Measurements from ENCODE around the gene GPER1. TPM values are rescaled to one million over a fixed set of nuclear protein-coding genes. Genes with fewer than 3 reads are reported as not detected.
"Not testable (repeated sequence)": the region's sequence is repeated elsewhere in the genome, so short reads cannot be mapped to it uniquely, and the experiment has no call there.

Gene GPER1
- total RNA-seq, 1 donor from 2014 or later: 2.8 TPM

DNA sequence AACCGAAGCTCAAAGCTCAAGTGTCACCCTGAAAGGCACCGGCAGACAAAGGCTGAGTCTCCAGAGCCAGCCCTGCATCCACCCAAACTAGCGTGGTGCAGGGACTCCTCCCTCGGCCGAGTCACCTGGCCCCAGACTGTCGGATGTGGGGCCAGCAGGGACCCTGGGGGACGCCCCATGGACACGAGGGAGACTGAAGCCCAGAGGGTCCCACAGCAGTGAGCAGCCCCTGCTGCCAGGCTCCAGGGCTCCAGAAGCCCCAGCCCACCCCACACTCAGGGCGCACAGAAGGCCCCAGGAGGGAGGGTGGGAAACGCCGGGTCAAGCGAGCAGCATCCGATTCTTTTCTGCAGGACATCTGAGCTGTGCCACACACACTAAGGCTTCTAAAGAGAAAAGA, 23.3 kb upstream of the GPER1 start:
- no peak for ATAC-seq
- DNase-seq: no peak
- intact Hi-C loops (cut with micrococcal nuclease): loop anchor here (2.0 kb wide), 1 partner anchor 70 kb away; no protein-coding TSS in a partner anchor

- no peak for ATAC-seq
These were observed 22.7 kb upstream of the GPER1 start for GRCh38 chr7:1065263-1065584.

DNA sequence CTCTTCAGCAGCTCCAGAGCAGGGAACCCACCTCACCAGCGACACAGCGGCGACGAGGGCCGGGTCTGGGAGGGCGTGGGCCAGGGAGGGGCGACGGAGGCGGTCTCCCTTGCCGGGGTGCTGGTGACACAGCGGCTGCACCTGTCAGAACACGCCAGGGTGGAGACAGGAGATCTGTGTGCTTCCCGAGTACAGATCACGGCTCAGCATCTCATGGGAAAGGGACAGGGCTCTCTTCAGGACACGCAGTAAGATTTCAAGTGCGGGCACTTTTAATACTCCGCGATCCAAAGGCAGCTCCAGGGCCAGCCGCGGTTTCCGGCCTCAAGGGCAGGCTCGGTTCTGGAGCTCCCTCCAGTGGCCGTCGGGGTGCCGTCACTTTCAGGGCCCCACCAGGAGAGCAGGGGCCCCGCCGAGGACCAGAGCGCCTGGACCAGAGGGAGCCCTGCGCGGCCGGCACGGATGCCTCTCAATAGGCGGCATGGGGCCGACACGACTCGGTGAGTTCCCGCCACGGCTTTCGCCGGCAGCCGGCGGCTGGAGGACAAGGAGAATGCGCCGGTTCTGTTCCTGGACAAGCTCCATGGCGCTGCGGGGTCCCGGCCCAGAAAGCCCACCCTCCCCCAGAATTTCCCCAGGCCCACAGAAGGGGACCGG, 22.2 kb upstream of the GPER1 start:
- peak; percentile 95 for ATAC-seq
- intact Hi-C loops (cut with micrococcal nuclease): loop anchor here (2.0 kb wide), 1 partner anchor 71 kb away; no protein-coding TSS in a partner anchor

More at GRCh38 chr7:1065263-1065584, 22.7 kb upstream of the GPER1 start:
- intact Hi-C loops (cut with micrococcal nuclease): loop anchor here (2.0 kb wide), 1 partner anchor 70 kb away; no protein-coding TSS in a partner anchor
- DNase-seq: no peak

DNA sequence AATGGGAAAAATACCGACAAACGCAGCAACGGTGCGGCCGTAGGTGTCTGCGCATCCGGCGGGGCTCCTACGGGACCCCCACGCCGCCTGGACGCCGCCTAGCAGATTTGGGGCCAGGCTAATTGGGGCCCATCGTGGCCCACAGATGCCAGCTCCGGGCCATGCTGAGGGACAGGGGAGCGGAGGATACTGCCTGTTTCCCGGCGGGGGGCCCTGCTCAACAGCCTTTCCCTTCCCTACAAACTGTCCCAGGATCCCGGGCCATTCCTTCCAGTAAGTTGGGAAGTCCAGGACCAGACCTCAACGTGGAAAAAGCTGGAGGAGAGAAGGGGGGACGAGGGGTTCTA, 21.7 kb upstream of the GPER1 start:
- DNase-seq (no peak), ATAC-seq (no peak)
- intact Hi-C loops (cut with micrococcal nuclease): no loop called here

More for the DNA sequence above, 22.2 kb upstream of the GPER1 start:
- DNase-seq: peak; percentile 93

- ATAC-seq: no peak
- no peak for DNase-seq
- intact Hi-C loops (cut with micrococcal nuclease): no loop called here
These were observed 19.9 kb upstream of the GPER1 start for GRCh38 chr7:1068013-1068412.

DNA sequence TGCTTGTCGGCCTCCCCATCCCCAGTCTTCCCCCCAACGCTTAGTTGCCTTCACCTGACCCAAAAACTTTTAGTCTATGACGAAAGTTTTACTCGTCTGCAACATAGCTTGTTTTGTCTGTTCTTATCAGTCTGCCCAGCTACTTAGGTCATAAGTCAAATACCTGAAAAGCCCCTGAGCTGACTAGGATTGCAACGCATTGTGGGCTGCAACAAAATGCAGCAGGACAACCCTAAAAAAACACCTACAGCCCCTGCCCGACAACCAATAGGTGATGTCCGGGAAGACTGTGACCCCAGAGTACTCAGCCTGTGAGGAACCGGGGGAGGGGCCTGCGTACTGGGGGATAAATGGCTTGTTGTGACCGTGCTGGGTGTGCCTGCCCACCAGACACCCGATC, 19.3 kb upstream of the GPER1 start:
- DNase-seq: no peak
- ATAC-seq: no peak
- intact Hi-C loops (cut with micrococcal nuclease): no loop called here

- ATAC-seq (no peak), DNase-seq (no peak)
- intact Hi-C loops (cut with micrococcal nuclease): no loop called here
These were observed 17.3 kb upstream of the GPER1 start for GRCh38 chr7:1070544-1071011.

- ATAC-seq: no peak
- intact Hi-C loops (cut with micrococcal nuclease): no loop called here
- no peak for DNase-seq
These were observed 16.1 kb upstream of the GPER1 start for GRCh38 chr7:1071731-1072254.

GRCh38 chr7:1073142-1073977, 14.6 kb upstream of the GPER1 start:
- ATAC-seq: no peak
- DNase-seq: no peak
- intact Hi-C loops (cut with micrococcal nuclease): no loop called here

DNA sequence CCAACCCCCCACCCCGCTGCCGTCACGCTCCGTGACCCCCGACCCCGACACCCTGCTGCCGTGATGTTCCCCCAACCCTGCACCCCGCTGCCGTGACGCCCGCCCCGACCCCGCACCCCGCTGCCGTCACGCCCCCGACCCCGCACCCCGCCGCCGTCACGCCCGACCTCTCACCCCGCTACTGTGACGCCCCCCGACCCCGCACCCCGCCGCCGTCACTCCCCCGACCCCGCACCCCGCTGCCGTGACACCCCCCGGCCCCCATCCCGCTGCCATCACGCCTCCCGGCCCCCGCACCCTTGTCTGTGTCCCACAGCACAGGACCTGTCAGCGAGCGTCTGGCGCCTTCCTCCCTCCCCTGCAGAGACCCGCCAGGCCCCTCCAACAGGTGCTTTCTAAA, 13.9 kb upstream of the GPER1 start:
- ATAC-seq; intact Hi-C loops (cut with micrococcal nuclease): not testable (repeated sequence)

GRCh38 chr7:1074593-1075431, 13.1 kb upstream of the GPER1 start:
- intact Hi-C loops (cut with micrococcal nuclease): no loop called here
- DNase-seq (no peak), ATAC-seq (no peak)

More for the DNA sequence above, 13.9 kb upstream of the GPER1 start:
- not testable (repeated sequence) for DNase-seq

DNA sequence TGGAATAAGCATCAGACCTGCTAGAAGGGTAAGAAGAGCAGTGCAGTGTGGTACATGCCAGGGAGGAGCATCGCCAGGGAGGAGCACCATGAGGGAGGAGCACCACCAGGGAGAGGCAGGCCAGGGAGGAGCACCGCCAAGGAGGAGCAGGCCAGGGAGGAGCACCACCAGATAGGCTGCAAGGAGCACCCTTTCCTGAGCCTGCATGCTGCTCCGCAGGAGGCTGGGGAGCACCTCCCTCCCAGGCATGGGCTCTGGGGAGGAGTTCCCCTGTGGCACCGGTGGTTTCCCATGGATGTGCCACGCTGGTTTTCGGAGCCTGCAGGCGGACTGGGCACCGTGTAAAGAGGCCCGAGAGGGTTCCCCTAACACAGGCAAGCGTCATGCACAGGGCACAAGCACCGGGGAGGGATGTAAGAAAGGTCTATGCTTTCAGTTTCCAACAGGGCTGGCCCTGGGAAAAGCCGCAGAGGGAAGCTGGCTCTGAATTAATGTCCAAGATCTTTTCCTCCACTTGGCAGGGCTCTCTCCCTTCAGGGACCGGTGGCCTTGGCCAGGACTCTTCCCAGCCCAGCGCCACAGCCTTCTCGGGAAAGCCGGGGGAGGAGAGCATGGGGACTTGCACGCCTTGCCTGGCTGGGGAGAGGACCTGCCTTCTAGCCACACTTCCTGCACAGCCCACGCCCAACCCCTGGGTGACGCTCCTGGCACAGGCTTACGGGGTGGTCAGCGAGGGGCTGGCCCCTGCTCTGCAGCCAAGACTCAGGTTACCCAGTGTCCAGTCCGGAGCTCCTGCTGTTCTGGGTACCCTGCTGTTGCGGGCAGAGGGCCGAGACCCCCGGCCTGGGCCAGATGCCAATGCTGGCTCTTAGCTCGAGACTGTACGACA, 11.5 kb upstream of the GPER1 start:
- DNase-seq (no peak), ATAC-seq (peak; percentile 70)
- intact Hi-C loops (cut with micrococcal nuclease): no loop called here

- ATAC-seq (no peak), DNase-seq (no peak)
- intact Hi-C loops (cut with micrococcal nuclease): no loop called here
These were observed 9.4 kb upstream of the GPER1 start for GRCh38 chr7:1078519-1078918.

- ATAC-seq (no peak), DNase-seq (no peak)
- intact Hi-C loops (cut with micrococcal nuclease): no loop called here
These were observed 8.9 kb upstream of the GPER1 start for GRCh38 chr7:1078985-1079384.

DNA sequence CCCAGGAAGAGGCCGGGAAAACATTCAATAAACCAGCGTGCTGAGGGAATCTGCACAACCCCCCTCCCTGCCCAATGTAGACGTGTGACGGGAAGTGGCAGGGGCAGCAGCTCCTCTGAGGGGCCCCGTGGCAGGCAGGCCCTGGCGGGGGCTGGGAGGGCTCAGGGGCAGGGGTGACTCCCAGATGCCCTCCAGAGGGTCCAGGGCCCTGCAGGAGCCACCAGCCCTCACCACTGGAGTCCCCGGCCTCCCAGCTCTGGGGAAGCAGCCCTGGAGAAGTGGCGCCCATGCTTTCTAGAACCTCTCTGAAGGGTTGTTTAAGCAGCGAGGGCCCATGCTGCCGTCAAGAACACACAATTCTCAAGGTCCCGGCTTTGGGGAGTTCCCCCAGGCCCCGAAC, 8.4 kb upstream of the GPER1 start:
- DNase-seq (no peak), ATAC-seq (no peak)
- intact Hi-C loops (cut with micrococcal nuclease): no loop called here

- no peak for DNase-seq
- ATAC-seq: no peak
- intact Hi-C loops (cut with micrococcal nuclease): no loop called here
These were observed 7.5 kb upstream of the GPER1 start for GRCh38 chr7:1080252-1080920.

DNA sequence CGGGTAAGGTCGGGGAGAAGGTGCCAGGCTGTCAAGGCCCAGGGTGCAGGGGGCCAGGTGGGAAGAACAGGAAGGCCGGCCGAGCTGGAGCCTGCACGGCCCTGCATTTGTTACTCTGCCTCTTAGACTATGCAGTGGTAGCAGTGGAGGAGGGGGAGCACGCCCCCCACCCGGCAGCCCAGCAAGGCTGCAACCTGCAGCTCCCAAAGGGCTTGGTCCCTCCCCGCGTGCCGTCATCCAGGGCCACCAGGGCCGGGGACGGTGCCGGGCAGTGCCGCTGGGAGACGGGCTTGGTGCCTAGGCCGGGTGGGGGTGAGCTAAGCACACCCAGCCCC, 7.0 kb upstream of the GPER1 start:
- DNase-seq: no peak
- ATAC-seq: no peak
- intact Hi-C loops (cut with micrococcal nuclease): no loop called here

- intact Hi-C loops (cut with micrococcal nuclease): no loop called here
- DNase-seq (no peak), ATAC-seq (no peak)
These were observed 6.6 kb upstream of the GPER1 start for GRCh38 chr7:1081336-1081735.

All from left ventricle myocardium superior (tissue), 1 donor.